Endodermal cell (in vitro differentiated cells): ENCODE data around the gene RIOK3. TPM values are rescaled to one million over a fixed set of nuclear protein-coding genes. Genes with fewer than 3 reads are reported as not detected.

Source experiments
- DNase-seq: peaks from one replicate; pipeline ENCODE4 v3.0.0-alpha.2; 2017
- H3K27ac ChIP-seq: 2 replicates; pipeline ENCODE4 v1.5.1; 2013; ENCODE audit warnings: mild to moderate bottlenecking, low read depth, low read length, moderate library complexity
- H3K27me3 ChIP-seq: 2 replicates; pipeline ENCODE4 v1.6.1; 2013; ENCODE audit warnings: mild to moderate bottlenecking, low read length, moderate library complexity; ENCODE audit not compliant: insufficient read depth, control insufficient read depth, poor library complexity, severe bottlenecking
- H3K36me3 ChIP-seq: 2 replicates; pipeline ENCODE4 v1.7.0; 2013; ENCODE audit warnings: mild to moderate bottlenecking, low read length, moderate library complexity; ENCODE audit not compliant: control insufficient read depth, insufficient read depth
- H3K4me1 ChIP-seq: one replicate; pipeline ENCODE4 v1.7.0; 2013; ENCODE audit warnings: low read length; ENCODE audit not compliant: control insufficient read depth, insufficient read depth
- H3K4me3 ChIP-seq: 2 replicates; pipeline ENCODE4 v1.5.1; 2013; ENCODE audit warnings: mild to moderate bottlenecking, low read length, moderate library complexity
- H3K9ac ChIP-seq: 2 replicates; pipeline ENCODE4 v1.6.1; 2013; ENCODE audit warnings: mild to moderate bottlenecking, low read length, moderate library complexity; ENCODE audit not compliant: poor library complexity, severe bottlenecking; ENCODE audit errors: extremely low read depth
- H3K9me3 ChIP-seq: 2 replicates; pipeline ENCODE4 v1.6.1; 2013; ENCODE audit warnings: mild to moderate bottlenecking, low read length, moderate library complexity; ENCODE audit not compliant: control insufficient read depth
- H3K27ac Mint-ChIP-seq: 2 replicates; pipeline ENCODE4 v1.8.0; 2020; ENCODE audit warnings: mixed read lengths
- H3K27me3 Mint-ChIP-seq: 2 replicates; pipeline ENCODE4 v1.8.0; 2021; ENCODE audit warnings: mild to moderate bottlenecking, mixed read lengths; ENCODE audit not compliant: insufficient read depth
- H3K36me3 Mint-ChIP-seq: 2 replicates; pipeline ENCODE4 v1.8.0; 2020; ENCODE audit warnings: low read depth, mixed read lengths
- H3K4me1 Mint-ChIP-seq: 2 replicates; pipeline ENCODE4 v1.8.0; 2020; ENCODE audit warnings: mixed read lengths
- H3K4me3 Mint-ChIP-seq: 2 replicates; pipeline ENCODE4 v1.8.0; 2020; ENCODE audit warnings: mild to moderate bottlenecking, moderate library complexity, mixed read lengths
- H3K9me3 Mint-ChIP-seq: 2 replicates; pipeline ENCODE4 v1.8.0; 2020; ENCODE audit warnings: mild to moderate bottlenecking, mixed read lengths
- WGBS, 2 experiments: methylation state at CpG; one replicate each; pipeline versions ENCODE4 v1.1.5 to v1.1.7; 2013; ENCODE audit warnings: missing lambda C conversion rate in 2 of 2, mixed read lengths in 1 of 2; ENCODE audit not compliant: insufficient coverage in 1 of 2, insufficient read length in 1 of 2; 5-methylcytosine and 5-hydroxymethylcytosine counted together
- total RNA-seq, 2 donors: library from RNA; stranded (reverse); fragmentation: NEBNext Ultra II Directional in 1 of 2; extraction: Animal tissue kit (Norgen Biotek cat#: 25700) in 1 of 2; gene quantifications; 2 replicates in 1 of 2; 3 replicates in 1 of 2; pipeline ENCODE4 v1.2.1, GENCODE V29; 2021
- TF ChIP-seq, protein P1 (sequence below): fragments of 200-600 bp; sonication (generic); conservative IDR thresholded peaks from 2 replicates; pipeline ENCODE4 v1.5.0; 2021; ENCODE audit warnings: antibody characterized with exemption, mild to moderate bottlenecking

RIOK3 gene
- total RNA-seq, 2 donors from 2014 or later = 31.2 to 45.0 TPM

DNA sequence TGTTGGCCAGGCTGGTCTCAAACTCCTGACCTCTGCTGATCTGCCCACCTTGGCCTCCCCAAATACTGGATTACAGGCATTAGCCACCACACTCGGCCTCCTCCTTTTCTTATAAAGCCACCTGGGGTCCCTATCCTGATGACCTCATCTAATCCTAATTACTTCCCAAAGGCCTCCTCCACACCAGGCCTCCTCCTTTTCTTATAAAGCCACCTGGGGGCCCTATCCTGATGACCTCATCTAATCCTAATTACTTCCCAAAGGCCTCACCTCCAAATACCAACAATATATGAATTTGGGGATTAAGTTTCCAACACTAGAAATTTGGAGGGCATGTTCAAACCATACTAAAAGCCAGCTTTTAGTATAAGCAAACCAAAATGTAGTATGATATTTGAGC, 40.6 kb downstream of the RIOK3 start:
- H3K4me3 Mint-ChIP-seq = no peak overlapping the region
- H3K27ac Mint-ChIP-seq = no peak overlapping the region
- H3K36me3 Mint-ChIP-seq = peaks cover 1% of the 10 kb centered on the region
- TF ChIP-seq, protein P1, sequence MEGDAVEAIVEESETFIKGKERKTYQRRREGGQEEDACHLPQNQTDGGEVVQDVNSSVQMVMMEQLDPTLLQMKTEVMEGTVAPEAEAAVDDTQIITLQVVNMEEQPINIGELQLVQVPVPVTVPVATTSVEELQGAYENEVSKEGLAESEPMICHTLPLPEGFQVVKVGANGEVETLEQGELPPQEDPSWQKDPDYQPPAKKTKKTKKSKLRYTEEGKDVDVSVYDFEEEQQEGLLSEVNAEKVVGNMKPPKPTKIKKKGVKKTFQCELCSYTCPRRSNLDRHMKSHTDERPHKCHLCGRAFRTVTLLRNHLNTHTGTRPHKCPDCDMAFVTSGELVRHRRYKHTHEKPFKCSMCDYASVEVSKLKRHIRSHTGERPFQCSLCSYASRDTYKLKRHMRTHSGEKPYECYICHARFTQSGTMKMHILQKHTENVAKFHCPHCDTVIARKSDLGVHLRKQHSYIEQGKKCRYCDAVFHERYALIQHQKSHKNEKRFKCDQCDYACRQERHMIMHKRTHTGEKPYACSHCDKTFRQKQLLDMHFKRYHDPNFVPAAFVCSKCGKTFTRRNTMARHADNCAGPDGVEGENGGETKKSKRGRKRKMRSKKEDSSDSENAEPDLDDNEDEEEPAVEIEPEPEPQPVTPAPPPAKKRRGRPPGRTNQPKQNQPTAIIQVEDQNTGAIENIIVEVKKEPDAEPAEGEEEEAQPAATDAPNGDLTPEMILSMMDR = no peak
- Histone ChIP-seq H3K36me3 (no peaks in the 10 kb centered on the region), H3K4me1 (no peaks in the 10 kb centered on the region), H3K9me3 (peaks cover 12% of the 10 kb centered on the region), H3K4me3 (no peak overlapping the region), H3K27me3 (no peaks in the 10 kb centered on the region), H3K27ac (no peak overlapping the region), H3K9ac (no peak overlapping the region)
- H3K4me1 Mint-ChIP-seq = peaks cover 4% of the 10 kb centered on the region
- peak; percentile 72 for DNase-seq
- H3K9me3 Mint-ChIP-seq = peaks cover 18% of the 10 kb centered on the region
- 87% methylated on average over 1 of the region's 1 CpG; no CpG with 5 or more reads in 1 of the 2 experiments for WGBS, 2 experiments
- H3K27me3 Mint-ChIP-seq = no peaks in the 10 kb centered on the region

DNA sequence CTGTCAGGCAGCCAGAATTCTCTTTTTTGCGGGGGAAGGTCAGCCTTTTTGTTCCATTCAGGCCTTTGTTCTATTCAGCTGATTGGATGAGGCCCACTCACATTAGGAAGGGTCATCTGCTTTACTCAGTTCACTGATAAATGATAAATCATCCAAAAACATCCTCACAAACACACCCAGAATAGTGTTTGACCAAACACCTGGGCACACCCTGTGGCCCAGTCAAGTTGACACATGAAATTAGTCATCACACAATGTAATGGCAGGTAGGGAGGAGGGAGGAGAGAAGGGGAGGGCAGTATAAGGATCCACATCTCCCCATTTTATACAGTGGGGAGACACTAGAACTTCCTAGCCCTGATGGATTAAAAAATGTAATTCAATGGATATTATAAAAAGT, 41.9 kb downstream of the RIOK3 start:
- no peaks in the 10 kb centered on the region for H3K27me3 ChIP-seq
- peaks cover 12% of the 10 kb centered on the region for H3K9me3 ChIP-seq
- peaks cover 4% of the 10 kb centered on the region for H3K4me1 Mint-ChIP-seq
- peaks cover 18% of the 10 kb centered on the region for H3K9me3 Mint-ChIP-seq
- H3K4me3 Mint-ChIP-seq = no peak overlapping the region
- H3K9ac ChIP-seq = no peak overlapping the region
- H3K27me3 Mint-ChIP-seq = no peaks in the 10 kb centered on the region
- H3K27ac ChIP-seq = no peak overlapping the region
- no peaks in the 10 kb centered on the region for H3K4me1 ChIP-seq
- H3K36me3 ChIP-seq = no peaks in the 10 kb centered on the region
- no peak overlapping the region for H3K4me3 ChIP-seq
- H3K36me3 Mint-ChIP-seq = peaks cover 1% of the 10 kb centered on the region
- WGBS, 2 experiments = 67 to 100% methylated on average over 1 of the region's 1 CpG
- TF ChIP-seq, protein P1 = no peak
- H3K27ac Mint-ChIP-seq = no peak overlapping the region
- no peak for DNase-seq

DNA sequence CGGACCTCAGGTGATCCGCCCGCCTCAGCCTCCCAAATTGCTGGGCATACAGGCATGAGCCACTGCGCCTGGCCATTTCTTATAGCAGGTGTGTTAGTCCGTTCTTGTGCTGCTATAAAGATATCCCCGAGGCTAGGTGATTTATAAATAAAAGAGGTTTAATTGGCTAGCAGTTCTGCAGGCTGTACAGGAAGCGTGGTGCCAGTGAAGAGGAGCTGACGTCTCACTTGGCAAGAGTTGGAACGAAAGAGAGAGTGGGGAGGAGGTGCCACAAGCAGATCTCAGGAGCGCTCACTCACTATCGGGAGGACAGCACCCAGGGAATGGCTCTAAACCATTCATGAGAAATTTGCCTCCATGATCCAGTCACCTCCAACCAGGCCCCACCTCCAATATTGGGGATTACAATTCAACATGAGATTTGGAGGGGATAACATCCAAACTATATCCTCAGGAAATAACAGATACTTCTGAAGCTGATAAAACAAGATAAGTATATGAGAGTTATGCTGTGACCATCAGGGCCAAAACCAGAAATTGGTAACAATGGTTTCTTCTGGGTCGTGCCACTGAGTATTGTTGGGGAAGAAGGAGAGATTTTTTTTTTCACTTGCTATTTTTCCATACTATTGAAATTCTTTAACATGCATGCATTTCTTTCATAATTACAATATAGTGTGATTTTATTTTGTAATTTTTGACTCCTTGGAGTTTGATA, 42.8 kb downstream of the RIOK3 start:
- Histone ChIP-seq H3K27me3 (no peaks in the 10 kb centered on the region), H3K27ac (no peak overlapping the region), H3K9ac (no peak overlapping the region), H3K9me3 (peaks cover 3% of the 10 kb centered on the region), H3K4me3 (no peak overlapping the region), H3K36me3 (no peaks in the 10 kb centered on the region), H3K4me1 (no peaks in the 10 kb centered on the region)
- Mint-ChIP-seq H3K36me3 (peaks cover 1% of the 10 kb centered on the region), H3K27me3 (peaks cover 1% of the 10 kb centered on the region), H3K27ac (no peak overlapping the region), H3K9me3 (peaks cover 10% of the 10 kb centered on the region), H3K4me1 (peaks cover 4% of the 10 kb centered on the region), H3K4me3 (no peak overlapping the region)
- DNase-seq = no peak
- WGBS, 2 experiments = 93 to 95% methylated on average over 9 to 11 of the region's 12 CpGs
- TF ChIP-seq, protein P1 = no peak
